Brain microvascular endothelial cell (primary cell): Measurements from ENCODE around the gene ROMO1.
"Not testable (repeated sequence)": the region's sequence is repeated elsewhere in the genome, so short reads cannot be mapped to it uniquely, and the experiment has no call there.

Experiments used
- DNase-seq: peaks from one replicate; pipeline ENCODE4 v3.0.0-alpha.2; 2020
- H3K27ac ChIP-seq: fragments of 250-450 bp; sonication (Bioruptor Pico); 2 replicates; pipeline ENCODE4 v1.5.1; 2020; ENCODE audit warnings: mild to moderate bottlenecking, moderate library complexity
- H3K27me3 ChIP-seq: fragments of 250-450 bp; sonication (Bioruptor Pico); replicated peaks from 2 replicates; pipeline ENCODE4 v1.5.1; 2020; ENCODE audit warnings: mild to moderate bottlenecking
- H3K36me3 ChIP-seq: fragments of 250-450 bp; sonication (Bioruptor Pico); replicated peaks from 2 replicates; pipeline ENCODE4 v1.5.1; 2020; ENCODE audit warnings: mild to moderate bottlenecking
- H3K4me3 ChIP-seq: 2 replicates; pipeline ENCODE4 v1.5.1; 2011; ENCODE audit warnings: low read depth, mild to moderate bottlenecking, control low read depth, low read length, moderate library complexity
- CTCF ChIP-seq: IDR thresholded peaks from 2 replicates; pipeline ENCODE4 v1.5.1; 2011; ENCODE audit warnings: low read depth, mild to moderate bottlenecking, moderate library complexity, low read length, control low read depth, inconsistent platforms; ENCODE audit errors: missing control alignments
- in situ Hi-C: cut with HindIII; loops from 2 replicates; pipeline ENCODE4 v1.10.0; 2017; ENCODE audit warnings: low sequenced_read_pairs, low pct_ligation_motif_present

ROMO1 gene

GRCh38 chr20:35710884-35711587, 11.8 kb downstream of the ROMO1 start:
- no peak overlapping the region for H3K27ac ChIP-seq
- in situ Hi-C loops, result no loop called here
- H3K36me3 ChIP-seq, result peaks cover 76% of the 10 kb centered on the region

GRCh38 chr20:35711588-35712209, 12.5 kb downstream of the ROMO1 start:
- in situ Hi-C loops, result no loop called here
- DNase-seq, result no peak
- TF ChIP-seq CTCF, result no peak
- Histone ChIP-seq H3K4me3 (no peak overlapping the region), H3K36me3 (peaks cover 76% of the 10 kb centered on the region), H3K27ac (no peak overlapping the region), H3K27me3 (no peaks in the 10 kb centered on the region)

More at GRCh38 chr20:35710884-35711587, 11.8 kb downstream of the ROMO1 start:
- no peak for DNase-seq
- no peak for TF ChIP-seq CTCF
- Histone ChIP-seq H3K4me3 (no peak overlapping the region), H3K27me3 (no peaks in the 10 kb centered on the region)

- H3K27me3 ChIP-seq, H3K27ac ChIP-seq, DNase-seq, H3K4me3 ChIP-seq, in situ Hi-C loops: not testable (repeated sequence)
- peaks cover 87% of the 10 kb centered on the region for H3K36me3 ChIP-seq
Measured at GRCh38 chr20:35713120-35713519, 13.9 kb downstream of the ROMO1 start.

- Histone ChIP-seq H3K4me3 (no peak overlapping the region), H3K27ac (no peak overlapping the region), H3K36me3 (peaks cover 91% of the 10 kb centered on the region), H3K27me3 (no peaks in the 10 kb centered on the region)
- in situ Hi-C loops, result no loop called here
- TF ChIP-seq CTCF, result no peak
- no peak for DNase-seq
Measured at GRCh38 chr20:35714127-35714526, 14.9 kb downstream of the ROMO1 start.

GRCh38 chr20:35715652-35716051, 16.4 kb downstream of the ROMO1 start:
- Histone ChIP-seq H3K27ac (no peak overlapping the region), H3K27me3 (no peaks in the 10 kb centered on the region), H3K4me3 (no peak overlapping the region), H3K36me3 (peaks cover 92% of the 10 kb centered on the region)
- in situ Hi-C loops, result no loop called here
- DNase-seq, result no peak
- no peak for TF ChIP-seq CTCF

GRCh38 chr20:35716330-35716729, 17.1 kb downstream of the ROMO1 start:
- no peak for DNase-seq
- H3K27ac ChIP-seq, result no peak overlapping the region
- no peak overlapping the region for H3K4me3 ChIP-seq
- no peaks in the 10 kb centered on the region for H3K27me3 ChIP-seq
- in situ Hi-C loops, result no loop called here
- peaks cover 92% of the 10 kb centered on the region for H3K36me3 ChIP-seq
- TF ChIP-seq CTCF, result no peak

GRCh38 chr20:35718321-35718720, 19.1 kb downstream of the ROMO1 start:
- DNase-seq, in situ Hi-C loops, H3K4me3 ChIP-seq, H3K27ac ChIP-seq, H3K27me3 ChIP-seq: not testable (repeated sequence)
- peaks cover 93% of the 10 kb centered on the region for H3K36me3 ChIP-seq
